Esophagus squamous epithelium (tissue), 4 donors: ENCODE data around the gene DCTN1.

Source experiments
- POLR2A ChIP-seq, 4 donors: fragments of 450-650 bp; IDR thresholded peaks; one replicate each; pipeline ENCODE4 v1.6.1; 2017; ENCODE audit warnings: antibody characterized with exemption in 4 of 4, mild to moderate bottlenecking in 4 of 4, moderate library complexity in 3 of 4
- TF ChIP-seq, protein P1 (sequence below), 6 experiments: fragments of 450-650 bp in 4 of 6; fragments of 200-600 bp in 2 of 6; sonication (generic) in 2 of 6; IDR thresholded peaks; one replicate each; pipeline ENCODE4 v1.5.1; 2016 to 2019; ENCODE audit warnings: antibody characterized with exemption in 6 of 6, mild to moderate bottlenecking in 4 of 6, moderate library complexity in 4 of 6

DNA sequence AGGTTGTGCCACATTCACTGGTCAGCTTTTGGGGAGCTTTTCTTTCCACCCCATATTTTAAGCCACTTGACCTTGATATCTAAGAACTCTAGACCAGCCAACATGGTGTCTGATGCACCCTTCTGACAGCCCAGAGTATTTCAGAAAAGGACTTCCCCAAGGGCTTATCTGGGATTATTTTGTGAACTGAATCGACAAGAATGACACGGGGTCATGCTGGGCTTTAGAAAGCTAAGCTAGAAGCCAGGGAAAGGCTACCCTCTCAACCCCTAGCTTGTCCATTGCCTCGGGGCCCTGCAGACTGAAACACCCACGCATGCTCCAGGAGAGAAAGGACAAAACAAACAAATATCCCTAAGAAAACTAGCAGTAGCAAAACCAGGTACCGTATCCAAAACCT lies 52.9 kb downstream of the DCTN1 start:
- no peak for TF ChIP-seq POLR2A (IDR thresholded peaks at IDR 0.05)
- TF ChIP-seq, protein P1, sequence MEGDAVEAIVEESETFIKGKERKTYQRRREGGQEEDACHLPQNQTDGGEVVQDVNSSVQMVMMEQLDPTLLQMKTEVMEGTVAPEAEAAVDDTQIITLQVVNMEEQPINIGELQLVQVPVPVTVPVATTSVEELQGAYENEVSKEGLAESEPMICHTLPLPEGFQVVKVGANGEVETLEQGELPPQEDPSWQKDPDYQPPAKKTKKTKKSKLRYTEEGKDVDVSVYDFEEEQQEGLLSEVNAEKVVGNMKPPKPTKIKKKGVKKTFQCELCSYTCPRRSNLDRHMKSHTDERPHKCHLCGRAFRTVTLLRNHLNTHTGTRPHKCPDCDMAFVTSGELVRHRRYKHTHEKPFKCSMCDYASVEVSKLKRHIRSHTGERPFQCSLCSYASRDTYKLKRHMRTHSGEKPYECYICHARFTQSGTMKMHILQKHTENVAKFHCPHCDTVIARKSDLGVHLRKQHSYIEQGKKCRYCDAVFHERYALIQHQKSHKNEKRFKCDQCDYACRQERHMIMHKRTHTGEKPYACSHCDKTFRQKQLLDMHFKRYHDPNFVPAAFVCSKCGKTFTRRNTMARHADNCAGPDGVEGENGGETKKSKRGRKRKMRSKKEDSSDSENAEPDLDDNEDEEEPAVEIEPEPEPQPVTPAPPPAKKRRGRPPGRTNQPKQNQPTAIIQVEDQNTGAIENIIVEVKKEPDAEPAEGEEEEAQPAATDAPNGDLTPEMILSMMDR (IDR thresholded peaks at IDR 0.05), result no peak
